ENCODE measurements around the gene MTHFD1L.
"Not testable (repeated sequence)": the region's sequence is repeated elsewhere in the genome, so short reads cannot be mapped to it uniquely, and the experiment has no call there.

The MTHFD1L gene

DNA sequence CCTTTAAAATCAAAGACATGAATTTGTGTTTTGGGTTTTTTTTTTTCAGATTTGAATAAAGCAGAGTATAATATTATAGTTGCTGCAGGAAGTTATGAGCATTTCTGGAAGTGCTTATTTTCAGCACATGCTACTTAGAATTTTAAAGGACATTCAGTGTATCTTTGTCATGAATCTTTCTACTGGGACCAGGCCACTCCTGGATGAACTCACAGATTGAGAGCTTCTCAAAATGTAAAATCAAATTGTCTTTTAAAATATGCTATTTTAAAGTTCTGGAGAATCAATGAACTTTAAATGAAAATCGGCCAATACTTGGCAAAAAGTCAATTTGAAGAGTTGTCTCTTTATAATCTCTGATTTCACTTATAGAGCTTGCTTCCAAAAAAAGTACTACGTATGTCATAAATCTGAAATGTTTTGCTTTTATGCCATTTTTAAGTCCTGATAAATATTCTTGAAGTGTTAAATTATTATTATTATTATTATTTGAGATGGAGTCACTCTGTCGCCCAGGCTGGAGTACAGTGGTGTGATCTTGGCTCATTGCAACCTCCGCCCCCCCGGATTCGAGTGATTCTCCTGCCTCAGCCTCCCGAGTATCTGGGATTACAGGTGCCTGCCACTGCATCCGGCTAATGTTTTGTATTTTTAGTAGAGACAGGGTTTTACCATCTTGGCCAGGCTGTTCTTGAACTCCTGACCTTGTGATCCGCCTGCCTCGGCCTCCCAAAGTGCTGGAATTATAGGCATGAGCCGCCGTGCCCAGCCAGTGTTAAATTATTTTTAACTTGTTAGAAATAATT is 198.5 kb downstream of the MTHFD1L start:
- no peak for FAIRE-seq

DNA sequence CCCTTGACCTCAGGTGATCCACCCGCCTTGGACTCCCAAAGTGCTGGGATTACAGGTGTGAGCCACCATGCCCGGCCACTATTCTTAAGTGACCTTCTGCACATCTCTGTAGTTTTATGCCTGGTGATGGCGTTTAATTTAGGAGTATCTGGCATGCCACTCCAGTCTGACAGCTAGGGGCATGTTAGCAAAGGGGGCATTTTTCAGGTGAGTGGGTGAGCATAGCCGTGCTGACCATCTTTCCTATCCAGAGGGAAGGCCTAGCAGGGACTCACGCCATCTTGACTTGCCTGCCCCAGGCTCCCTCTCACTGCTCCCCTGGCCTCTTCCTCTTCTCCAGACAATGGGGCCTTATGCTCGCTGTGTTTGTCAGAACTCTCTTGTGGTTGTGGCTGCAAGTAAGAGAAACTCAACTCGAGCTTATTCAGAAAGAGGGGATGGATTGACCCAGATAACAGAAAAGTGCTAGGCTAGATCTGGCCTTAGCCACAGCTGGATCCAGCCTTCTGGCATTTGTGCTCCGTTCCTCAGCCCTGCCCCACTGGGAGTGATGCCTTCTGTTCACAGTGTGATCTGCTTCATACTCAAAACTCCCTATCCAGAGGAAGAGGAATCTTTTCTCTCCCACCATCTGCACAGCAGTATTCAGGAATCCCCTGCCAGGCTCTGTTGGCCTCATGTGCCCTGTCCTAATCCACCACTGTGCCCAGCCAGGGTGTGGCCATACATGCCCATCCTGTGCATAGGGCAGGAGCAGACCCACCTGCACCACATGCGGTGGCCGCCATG is 199.7 kb downstream of the MTHFD1L start:
- DNase-seq (ENCODE audit: low spot score) (no peak), FAIRE-seq (no peak)

More for the DNA sequence above, 198.5 kb downstream of the MTHFD1L start:
- no peak for DNase-seq (ENCODE audit: low spot score)

DNA sequence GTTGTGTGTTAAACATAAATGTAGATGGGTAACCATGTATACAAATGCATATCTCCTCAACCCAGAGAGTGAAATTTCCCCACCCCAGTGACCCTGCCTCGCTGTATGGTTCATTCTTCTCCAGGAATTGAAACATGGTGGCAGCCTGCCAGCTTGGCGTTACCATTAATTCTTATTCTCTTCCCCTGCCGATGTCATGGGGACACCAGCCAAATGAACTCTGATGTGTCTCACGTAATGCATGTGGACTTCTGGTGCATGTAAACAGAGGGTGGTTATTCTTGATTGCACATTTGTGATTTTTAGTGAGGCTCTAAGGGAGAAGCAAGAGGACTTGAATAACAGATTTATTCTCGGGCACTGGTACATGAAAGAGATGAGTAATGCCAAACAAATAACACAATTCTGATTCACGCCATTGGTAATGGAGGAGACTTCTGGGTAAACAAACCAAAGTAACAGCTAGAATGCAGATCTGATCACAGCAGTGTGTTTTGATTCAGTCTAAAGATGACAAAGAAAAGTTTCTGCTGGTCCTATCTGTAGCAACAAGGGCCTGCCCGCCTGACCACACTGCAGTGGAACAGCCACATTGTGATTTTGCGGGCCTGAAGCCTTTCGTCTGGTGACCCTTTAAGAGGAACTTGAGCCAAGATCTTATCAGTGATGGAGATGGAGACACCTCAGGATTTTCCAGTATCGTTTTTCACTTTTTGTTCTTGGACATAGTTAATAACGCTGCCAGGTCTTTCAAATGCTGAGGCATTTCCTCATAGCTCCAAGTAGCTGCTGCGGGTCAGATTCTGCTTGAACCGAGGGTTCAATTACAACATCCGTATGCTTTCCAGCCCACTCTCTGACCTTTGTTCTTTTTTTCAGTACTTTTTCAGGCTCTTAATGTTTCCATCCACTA is 202.4 kb downstream of the MTHFD1L start:
- DNase-seq (ENCODE audit: low spot score): peak; percentile 91
- peak; percentile 78 for FAIRE-seq

- no peak for FAIRE-seq
- peak; percentile 72 for DNase-seq (ENCODE audit: low spot score)
Measured at GRCh38 chr6:151068761-151069312, 203.3 kb downstream of the MTHFD1L start.

GRCh38 chr6:151069641-151070040 is 204.1 kb downstream of the MTHFD1L start:
- DNase-seq (ENCODE audit: low spot score) (no peak), FAIRE-seq (no peak)

- DNase-seq (ENCODE audit: low spot score) (peak; percentile 21), FAIRE-seq (no peak)
Measured at GRCh38 chr6:151070631-151071051, 205.1 kb downstream of the MTHFD1L start.

DNA sequence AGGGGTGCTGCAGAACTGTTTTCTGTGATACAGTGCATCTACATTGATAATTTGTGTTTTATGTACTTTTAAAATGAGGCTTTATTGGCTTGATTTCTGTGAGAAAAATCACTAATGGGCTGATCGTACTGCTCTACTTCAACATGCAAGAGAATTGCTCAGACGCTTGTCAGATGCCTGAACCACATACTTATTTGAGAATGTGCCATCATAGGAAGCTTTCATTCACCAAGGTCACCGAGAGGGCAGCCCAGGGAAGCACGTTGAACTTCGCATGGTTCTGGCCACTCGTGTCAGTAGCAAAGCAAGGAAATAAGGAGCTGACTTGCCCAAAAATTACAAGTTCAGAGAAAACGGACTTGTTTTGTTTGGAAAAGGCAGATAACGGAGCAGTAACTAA is 205.8 kb downstream of the MTHFD1L start:
- DNase-seq (ENCODE audit: low spot score) (peak; percentile 73), FAIRE-seq (peak; percentile 69)

GRCh38 chr6:151073146-151073545 is 207.6 kb downstream of the MTHFD1L start:
- DNase-seq (ENCODE audit: low spot score) (no peak), FAIRE-seq (no peak)

- FAIRE-seq: no peak
- no peak for DNase-seq (ENCODE audit: low spot score)
Measured at GRCh38 chr6:151073701-151074100, 208.2 kb downstream of the MTHFD1L start.

DNA sequence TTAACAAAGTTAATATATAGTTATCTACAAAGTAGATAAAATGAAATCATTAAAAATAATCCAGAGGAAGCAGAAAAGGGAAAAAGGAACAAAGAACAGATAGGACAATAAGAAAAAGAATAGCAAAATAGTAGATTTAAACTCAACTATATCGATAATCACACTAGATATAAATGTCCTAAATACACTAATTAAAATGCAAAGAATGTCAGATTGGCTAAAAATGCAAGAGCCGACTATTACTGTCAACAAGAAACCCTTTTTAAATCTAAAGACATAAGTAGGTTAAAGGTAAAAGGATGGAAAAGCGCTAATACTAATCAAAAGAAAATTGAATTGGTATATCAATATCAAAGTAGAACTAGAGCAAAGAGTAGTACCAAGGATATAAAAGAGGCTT is 209.5 kb downstream of the MTHFD1L start:
- no peak for DNase-seq (ENCODE audit: low spot score)
- FAIRE-seq: no peak

GRCh38 chr6:151075527-151075926 is 210.0 kb downstream of the MTHFD1L start:
- no peak for DNase-seq (ENCODE audit: low spot score)
- FAIRE-seq: no peak

GRCh38 chr6:151075930-151076555 is 210.5 kb downstream of the MTHFD1L start:
- FAIRE-seq (no peak), DNase-seq (ENCODE audit: low spot score) (no peak)

DNA sequence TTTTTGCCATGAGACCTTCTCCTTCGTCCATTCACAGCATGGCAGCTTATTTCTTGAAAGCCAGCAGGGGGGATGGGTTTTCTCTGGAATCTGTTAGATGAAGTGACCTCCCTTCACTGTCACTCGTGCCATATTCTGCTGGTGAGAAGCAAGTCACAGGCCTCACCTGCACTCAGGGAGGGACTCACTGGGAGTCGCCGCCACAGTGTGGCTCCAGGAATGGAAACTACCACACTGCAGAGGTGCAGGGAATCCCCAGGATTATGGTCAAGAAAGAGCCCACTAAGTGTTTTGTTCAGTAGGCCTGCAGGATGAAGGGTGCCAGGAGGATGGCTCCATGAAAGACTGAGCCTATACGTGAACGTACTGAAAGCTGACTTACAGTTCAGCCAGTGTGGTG is 213.2 kb downstream of the MTHFD1L start:
- no peak for DNase-seq (ENCODE audit: low spot score)
- no peak for FAIRE-seq

DNA sequence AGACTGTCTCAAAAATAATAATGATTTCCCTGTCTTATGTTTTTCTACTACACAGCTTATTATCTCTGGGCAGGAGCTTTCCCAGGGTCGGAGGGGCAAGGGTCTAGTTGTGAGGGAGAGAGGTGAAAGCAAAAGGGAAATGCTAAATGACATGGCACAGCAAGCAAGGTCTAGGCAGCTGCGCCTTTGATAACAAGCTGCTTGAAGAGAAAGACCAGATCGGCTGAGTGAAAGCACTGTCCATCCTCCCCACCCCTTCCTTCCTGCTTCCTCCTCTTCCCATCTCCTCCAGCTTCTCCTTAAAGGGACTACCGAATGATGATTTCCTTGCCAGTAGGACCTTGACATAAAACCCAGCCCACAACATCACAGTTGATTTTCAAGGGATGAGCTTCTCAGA is 216.2 kb downstream of the MTHFD1L start:
- DNase-seq (ENCODE audit: low spot score) (no peak), FAIRE-seq (no peak)

- DNase-seq (ENCODE audit: low spot score) (no peak), FAIRE-seq (no peak)
Measured at GRCh38 chr6:151082079-151082478, 216.6 kb downstream of the MTHFD1L start.

- DNase-seq (ENCODE audit: low spot score) (no peak), FAIRE-seq (no peak)
Measured at GRCh38 chr6:151084275-151084674, 218.8 kb downstream of the MTHFD1L start.

DNA sequence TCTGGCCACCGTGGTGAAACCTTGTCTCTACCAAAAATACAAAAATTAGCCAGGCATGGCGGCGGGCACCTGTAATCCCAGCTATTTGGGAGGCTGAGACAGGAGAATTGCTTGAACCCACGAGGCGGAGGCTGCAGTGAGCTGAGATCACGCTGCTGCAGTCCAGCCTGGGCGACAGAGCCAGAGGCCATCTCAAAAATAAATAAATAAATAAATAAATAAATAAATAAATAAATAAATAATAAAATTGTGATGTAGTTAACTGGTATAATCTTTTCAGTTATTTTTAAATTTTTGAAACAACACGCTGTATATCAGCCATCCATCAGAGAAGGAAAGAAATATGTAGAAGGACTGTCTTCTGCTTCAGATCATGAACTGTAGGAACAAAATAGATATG is 221.6 kb downstream of the MTHFD1L start:
- not testable (repeated sequence) for DNase-seq (ENCODE audit: low spot score); FAIRE-seq

DNA sequence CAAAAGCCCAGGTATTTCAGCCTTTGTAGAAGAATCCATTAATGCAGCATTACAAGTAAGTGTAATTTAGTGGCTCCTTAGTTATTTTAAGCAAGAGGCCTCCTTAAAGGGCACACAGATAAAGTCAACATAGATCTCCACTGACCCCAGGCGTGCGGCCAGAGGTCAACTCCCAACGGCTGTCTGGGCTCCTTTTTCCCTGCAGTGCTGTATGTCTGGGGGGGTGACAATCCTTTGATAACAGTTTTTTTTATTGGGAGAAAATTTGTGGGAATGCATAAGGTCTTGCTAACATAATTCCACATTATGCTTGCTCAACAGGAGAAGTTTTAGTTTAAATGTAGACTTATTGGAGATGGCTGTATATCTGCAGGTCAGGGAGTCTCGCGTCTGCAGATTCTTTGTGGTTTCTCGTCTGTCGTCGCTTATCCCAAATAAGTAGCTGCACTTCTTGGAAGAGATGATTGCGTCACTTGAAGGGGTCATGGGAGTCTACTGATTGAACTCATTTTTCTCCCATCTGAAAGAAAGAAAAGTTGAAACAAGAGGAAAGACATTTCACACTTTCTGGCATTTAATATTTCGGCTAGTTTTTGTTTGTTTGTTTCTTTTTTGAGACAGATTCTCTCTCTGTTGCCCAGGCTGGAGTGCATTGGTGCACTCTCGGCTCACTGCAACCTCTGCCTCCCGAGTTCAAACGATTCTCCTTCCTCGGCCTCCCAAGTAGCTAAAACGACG is 222.5 kb downstream of the MTHFD1L start:
- DNase-seq (ENCODE audit: low spot score): no peak
- FAIRE-seq: no peak

GRCh38 chr6:151088599-151088935 is 223.1 kb downstream of the MTHFD1L start:
- FAIRE-seq (no peak), DNase-seq (ENCODE audit: low spot score) (no peak)

DNA sequence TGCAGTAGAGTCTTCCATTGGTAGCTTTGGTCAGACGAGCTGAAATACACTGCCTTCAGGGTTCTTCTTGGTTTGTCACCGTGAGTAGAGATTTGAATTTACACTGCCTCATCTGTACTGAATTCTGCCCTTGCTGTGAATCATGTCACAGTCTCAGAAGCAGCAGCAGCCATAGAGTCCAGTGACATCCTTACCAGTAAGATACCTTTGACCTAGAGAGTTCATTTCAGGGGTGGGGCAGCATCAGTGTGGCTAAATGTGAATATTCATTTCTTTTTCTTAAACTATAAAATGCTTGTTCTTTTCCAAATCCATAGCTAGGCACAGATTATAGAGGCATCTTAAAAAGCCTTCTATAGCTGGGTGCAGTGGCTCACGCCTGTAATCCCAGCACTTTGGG is 223.5 kb downstream of the MTHFD1L start:
- no peak for FAIRE-seq
- no peak for DNase-seq (ENCODE audit: low spot score)
